Naive thymus-derived CD4-positive, alpha-beta T cell (primary cell): ENCODE results near the gene BNIP2. TPM values are rescaled to one million over a fixed set of nuclear protein-coding genes. Genes with fewer than 3 reads are reported as not detected.

Experiments used
- ATAC-seq: fragments of 150-1000 bp; cut with Tn5 transposase; 2 replicates; pipeline ENCODE4 v1.10.0; 2021; ENCODE audit warnings: mild to moderate bottlenecking, moderate library complexity
- CTCF ChIA-PET: fragments of 350-600 bp; sonication (Branson Sonifier 250); formaldehyde crosslinking; loops from one replicate; lab custom pipeline; 2021; ENCODE audit warnings: antibody characterized with exemption; lab: Charles Lee
- POLR2A ChIA-PET: fragments of 350-600 bp; sonication (Branson Sonifier 250); formaldehyde crosslinking; loops from one replicate; lab custom pipeline; 2021; ENCODE audit warnings: antibody characterized with exemption, inconsistent platforms; lab: Charles Lee
- DNase-seq, 9 donors: peaks; one replicate each; pipeline versions ENCODE4 v3.0.0 to v3.0.0-alpha.2; 2020 to 2022; ENCODE audit warnings: mixed read lengths in 1 of 9
- H3K27ac ChIP-seq: one replicate; pipeline ENCODE4 v1.7.0; 2013; ENCODE audit warnings: mild to moderate bottlenecking, low read depth, low read length, moderate library complexity
- H3K27me3 ChIP-seq, 2 donors: one replicate each; pipeline ENCODE4 v1.7.0; 2013; ENCODE audit warnings: low read length in 2 of 2, mild to moderate bottlenecking in 2 of 2, moderate library complexity in 2 of 2; ENCODE audit not compliant: control insufficient read depth in 2 of 2, insufficient read depth in 2 of 2
- H3K36me3 ChIP-seq, 3 experiments: 1 replicate in 2 of 3; 2 replicates in 1 of 3; pipeline ENCODE4 v1.7.0; 2013; ENCODE audit warnings: low read length in 3 of 3, mild to moderate bottlenecking in 3 of 3, moderate library complexity in 1 of 3; ENCODE audit not compliant: insufficient read depth in 3 of 3, control insufficient read depth in 2 of 3
- H3K4me1 ChIP-seq, 2 donors: one replicate each; pipeline ENCODE4 v1.7.0; 2013; ENCODE audit warnings: low read length in 2 of 2, mild to moderate bottlenecking in 2 of 2, moderate library complexity in 1 of 2; ENCODE audit not compliant: control insufficient read depth in 2 of 2, insufficient read depth in 2 of 2
- H3K4me3 ChIP-seq: 2 replicates; pipeline ENCODE4 v1.7.0; 2013; ENCODE audit warnings: mild to moderate bottlenecking, low read length
- H3K9me3 ChIP-seq, 3 experiments: 1 replicate in 2 of 3; 2 replicates in 1 of 3; pipeline ENCODE4 v1.7.0; 2013; ENCODE audit warnings: low read length in 3 of 3; ENCODE audit not compliant: control insufficient read depth in 2 of 3
- H3K27ac Mint-ChIP-seq, 9 donors: one replicate each; pipeline ENCODE4 v1.8.0; 2020 to 2022; ENCODE audit warnings: mixed read lengths in 9 of 9, mild to moderate bottlenecking in 8 of 9, moderate library complexity in 5 of 9, inconsistent platforms in 2 of 9
- H3K27me3 Mint-ChIP-seq, 5 donors: one replicate each; pipeline ENCODE4 v1.8.0; 2021 to 2022; ENCODE audit warnings: mixed read lengths in 5 of 5, mild to moderate bottlenecking in 1 of 5
- H3K36me3 Mint-ChIP-seq, 5 donors: one replicate each; pipeline ENCODE4 v1.8.0; 2020 to 2022; ENCODE audit warnings: mixed read lengths in 5 of 5, mild to moderate bottlenecking in 3 of 5, inconsistent platforms in 1 of 5
- H3K4me1 Mint-ChIP-seq, 7 donors: one replicate each; pipeline ENCODE4 v1.8.0; 2020 to 2022; ENCODE audit warnings: mixed read lengths in 7 of 7, mild to moderate bottlenecking in 3 of 7, inconsistent platforms in 1 of 7
- H3K4me3 Mint-ChIP-seq, 10 donors: one replicate each; pipeline ENCODE4 v1.8.0; 2020 to 2022; ENCODE audit warnings: mild to moderate bottlenecking in 10 of 10, mixed read lengths in 10 of 10, moderate library complexity in 6 of 10, inconsistent platforms in 2 of 10
- H3K9me3 Mint-ChIP-seq, 11 donors: one replicate each; pipeline ENCODE4 v1.8.0; 2020 to 2022; ENCODE audit warnings: mixed read lengths in 11 of 11, mild to moderate bottlenecking in 4 of 11, inconsistent platforms in 1 of 11, moderate library complexity in 1 of 11
- intact Hi-C, 2 donors: fragments of 100-400 bp; cut with micrococcal nuclease; formaldehyde crosslinking; loops; one replicate each; pipeline ENCODE4 v1.15.1; 2023
- polyA plus RNA-seq, 2 donors: library from polyadenylated mRNA; unstranded; fragments of 300-500 nt; fragmentation: Illumina TruSeq; gene quantifications; one replicate each; pipeline ENCODE4 v1.2.3, GENCODE V29; 2021
- total RNA-seq, 6 experiments: library from RNA in 5 of 6; stranded (reverse) in 5 of 6; gene quantifications; 1 replicate in 5 of 6; 2 replicates in 1 of 6; pipeline ENCODE4 v1.2.3 and lab custom pipeline; 2021 to 2026

The BNIP2 gene
- total and polyA plus RNA-seq, 7 experiments from 2014 or later, result 76.1 to 116 (median 91.4) TPM

DNA sequence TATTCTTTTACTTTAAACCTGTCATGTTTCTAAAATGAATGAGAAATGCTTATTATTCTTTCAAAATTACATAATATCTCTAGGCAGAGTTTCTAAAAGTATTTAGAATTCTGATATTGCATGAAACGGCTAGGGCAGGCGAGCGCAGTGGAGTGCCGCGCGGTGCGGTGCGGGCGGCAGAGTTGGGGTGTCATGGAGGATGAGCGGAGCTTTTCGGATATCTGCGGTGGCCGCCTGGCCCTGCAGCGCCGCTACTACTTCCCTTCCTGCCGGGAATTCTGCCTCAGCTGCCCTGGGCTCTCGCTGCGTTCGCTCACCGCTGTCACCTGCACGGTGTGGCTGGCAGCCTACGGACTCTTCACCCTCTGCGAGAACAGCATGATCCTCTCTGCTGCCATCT lies 12.6 kb downstream of the BNIP2 start:
- ATAC-seq (peak; percentile 20), DNase-seq (no peak)
- Histone ChIP-seq H3K36me3 (peaks cover 14 to 91% (median 47%) of the 10 kb centered on the region in 3 experiments), H3K4me1 (no peaks in the 10 kb centered on the region), H3K27ac (no peak overlapping the region), H3K9me3 (no peaks in the 10 kb centered on the region), H3K4me3 (no peak overlapping the region), H3K27me3 (no peaks in the 10 kb centered on the region)
- intact Hi-C loops, result no loop called here
- CTCF ChIA-PET, result no interaction called here
- H3K4me1 Mint-ChIP-seq, result peaks cover 0 to 18% (median 10%) of the 10 kb centered on the region in 7 donors
- POLR2A ChIA-PET, result no interaction called here
- H3K9me3 Mint-ChIP-seq, result no peaks in the 10 kb centered on the region
- H3K36me3 Mint-ChIP-seq, result peaks cover 4 to 47% (median 27%) of the 10 kb centered on the region in 5 donors
- H3K27ac Mint-ChIP-seq, result no peak overlapping the region
- no peaks in the 10 kb centered on the region for H3K27me3 Mint-ChIP-seq
- H3K4me3 Mint-ChIP-seq, result no peak overlapping the region

DNA sequence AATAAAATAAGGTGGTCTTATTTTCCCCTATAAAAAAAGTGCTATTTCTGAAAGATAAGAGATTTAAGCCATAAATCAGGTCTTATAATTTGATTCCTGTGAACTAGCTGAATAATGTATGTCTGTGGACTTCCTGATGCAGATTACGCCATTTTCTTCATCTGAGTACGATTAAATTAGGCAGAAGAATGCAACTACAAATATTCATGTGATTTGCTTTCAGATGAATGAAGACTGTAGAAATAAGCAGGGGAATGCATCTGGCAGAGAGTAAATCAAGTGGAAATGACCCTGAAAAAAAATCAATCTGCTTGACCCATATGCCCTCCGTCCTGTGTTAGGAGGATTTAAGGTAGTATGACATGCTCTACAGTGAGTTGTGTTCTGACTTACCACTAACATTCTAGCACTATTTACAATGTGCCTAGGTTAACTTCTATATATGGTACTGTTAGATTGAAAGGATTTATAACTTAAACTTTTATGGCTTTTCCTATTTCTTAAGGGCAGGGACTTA lies 14.7 kb downstream of the BNIP2 start:
- Histone ChIP-seq H3K27me3 (no peaks in the 10 kb centered on the region), H3K4me3 (no peak overlapping the region), H3K4me1 (no peaks in the 10 kb centered on the region), H3K9me3 (no peaks in the 10 kb centered on the region), H3K36me3 (peaks cover 13 to 83% (median 44%) of the 10 kb centered on the region in 3 experiments), H3K27ac (no peak overlapping the region)
- DNase-seq (no peak), ATAC-seq (no peak)
- H3K36me3 Mint-ChIP-seq, result peaks cover 4 to 52% (median 33%) of the 10 kb centered on the region in 5 donors
- H3K4me1 Mint-ChIP-seq, result peaks cover 0 to 14% (median 8%) of the 10 kb centered on the region in 7 donors
- ChIA-PET CTCF (no interaction called here), POLR2A (no interaction called here)
- intact Hi-C loops, result no loop called here
- H3K27me3 Mint-ChIP-seq, result no peaks in the 10 kb centered on the region
- H3K4me3 Mint-ChIP-seq, result no peak overlapping the region
- no peak overlapping the region for H3K27ac Mint-ChIP-seq
- H3K9me3 Mint-ChIP-seq, result no peaks in the 10 kb centered on the region

DNA sequence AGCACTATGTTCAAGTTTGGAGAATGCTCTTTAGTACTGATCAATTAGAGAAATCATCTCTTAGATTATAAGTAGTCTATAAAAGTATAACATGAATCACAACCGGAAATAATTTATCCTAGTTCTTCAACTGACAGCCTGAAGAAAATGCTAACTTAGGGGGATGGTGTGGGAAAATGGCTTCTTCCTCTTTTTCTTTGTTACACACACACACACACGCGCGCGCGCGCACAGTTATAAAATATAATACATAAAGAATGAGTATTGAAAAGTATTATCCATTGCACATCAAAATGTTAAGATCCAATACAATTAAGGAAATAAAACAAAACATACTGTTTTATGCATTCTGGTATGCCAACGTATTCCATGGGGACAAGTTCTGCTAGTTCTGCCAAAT lies 20.6 kb downstream of the BNIP2 start:
- ATAC-seq (no peak), DNase-seq (no peak)
- Histone ChIP-seq H3K36me3 (peaks cover 8 to 65% (median 46%) of the 10 kb centered on the region in 3 experiments), H3K4me3 (no peak overlapping the region), H3K4me1 (no peaks in the 10 kb centered on the region), H3K9me3 (no peaks in the 10 kb centered on the region), H3K27me3 (no peaks in the 10 kb centered on the region), H3K27ac (no peak overlapping the region)
- ChIA-PET POLR2A (no interaction called here), CTCF (no interaction called here)
- no peak overlapping the region for H3K4me3 Mint-ChIP-seq
- no peaks in the 10 kb centered on the region for H3K27me3 Mint-ChIP-seq
- intact Hi-C loops, result no loop called here
- H3K27ac Mint-ChIP-seq, result peak overlapping the region in 1 of 9 donors; percentile 50
- H3K4me1 Mint-ChIP-seq, result peaks cover 0 to 7% (median 0%) of the 10 kb centered on the region in 7 donors
- peaks cover 3 to 28% (median 18%) of the 10 kb centered on the region in 5 donors for H3K36me3 Mint-ChIP-seq
- no peaks in the 10 kb centered on the region for H3K9me3 Mint-ChIP-seq

DNA sequence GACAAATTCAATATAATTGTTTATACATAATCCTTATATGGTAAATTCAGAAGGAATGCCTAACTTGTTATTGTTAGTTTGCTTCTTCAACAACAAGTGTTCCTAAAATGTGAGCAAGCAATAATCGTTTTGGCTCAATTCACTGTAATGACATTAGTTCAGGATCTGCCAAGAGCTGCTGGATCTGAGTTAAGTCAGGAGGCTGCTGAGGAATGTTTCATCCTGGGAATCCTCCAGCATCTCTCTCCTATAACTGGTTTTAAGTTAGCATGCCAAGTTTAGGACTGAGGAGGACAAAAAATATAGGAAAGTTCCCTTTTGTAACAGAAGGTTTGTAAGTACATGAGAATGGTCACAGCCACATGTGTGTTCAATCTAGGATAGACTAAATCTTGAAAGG lies 26.9 kb downstream of the BNIP2 start:
- H3K27me3 ChIP-seq, result no peaks in the 10 kb centered on the region

DNA sequence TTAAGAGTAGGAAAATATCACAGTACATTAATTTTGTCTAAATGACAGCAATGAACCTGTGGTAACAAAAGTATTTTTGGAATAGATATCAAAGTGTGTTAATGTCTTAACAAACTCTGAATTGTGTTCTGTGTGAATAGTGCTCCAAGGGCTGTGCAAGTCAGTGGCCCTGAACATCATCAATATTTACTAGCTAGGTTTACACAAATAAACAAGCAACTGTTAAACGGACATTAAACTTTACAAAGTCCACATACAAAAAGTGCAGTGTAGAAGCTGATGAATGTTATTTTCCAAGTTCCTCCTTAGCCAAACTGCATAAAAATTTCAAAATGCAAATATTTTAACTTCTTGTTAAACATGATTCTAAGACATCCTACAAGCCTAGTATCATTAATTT lies 29.8 kb downstream of the BNIP2 start:
- Mint-ChIP-seq H3K4me1 (peaks cover 0 to 13% (median 5%) of the 10 kb centered on the region in 7 donors), H3K27ac (peak overlapping the region in 6 of 9 donors; percentile 14 to 75 (median 60)), H3K36me3 (peaks cover 4 to 23% (median 8%) of the 10 kb centered on the region in 5 donors), H3K9me3 (no peaks in the 10 kb centered on the region), H3K27me3 (no peaks in the 10 kb centered on the region), H3K4me3 (peak overlapping the region in 5 of 10 donors; percentile 14 to 58 (median 48))
- CTCF ChIA-PET, result no interaction called here
- intact Hi-C loops, result loop anchor here (5.0 to 10.0 kb wide), 2 partner anchors 672 to 675 kb away; partner anchors contain the start of gene RNF111 (in 2 of the 2)
- H3K9me3 ChIP-seq, result no peaks in the 10 kb centered on the region
- no peak overlapping the region for H3K4me3 ChIP-seq
- no peak overlapping the region for H3K27ac ChIP-seq
- ATAC-seq, result no peak
- H3K4me1 ChIP-seq, result peaks cover 12 to 18% of the 10 kb centered on the region in 2 donors
- peaks cover 0 to 23% (median 9%) of the 10 kb centered on the region in 3 experiments for H3K36me3 ChIP-seq
- POLR2A ChIA-PET, result interaction anchor here (0.6 kb wide), 1 partner anchor 29 kb away, joined by 3 read pairs; no protein-coding TSS in a partner anchor
- H3K27me3 ChIP-seq, result no peaks in the 10 kb centered on the region
- no peak for DNase-seq

More for the DNA sequence above, 26.9 kb downstream of the BNIP2 start:
- intact Hi-C loops, result no loop called here
- peaks cover 0 to 13% (median 5%) of the 10 kb centered on the region in 7 donors for H3K4me1 Mint-ChIP-seq
- H3K27me3 Mint-ChIP-seq, result no peaks in the 10 kb centered on the region
- no peak overlapping the region for H3K4me3 ChIP-seq
- DNase-seq (no peak), ATAC-seq (no peak)
- POLR2A ChIA-PET, result interaction anchor here (0.6 to 1.0 kb wide), 2 partner anchors 26 to 738 kb away, joined by 3 read pairs; no protein-coding TSS in a partner anchor
- no peaks in the 10 kb centered on the region for H3K9me3 Mint-ChIP-seq
- no peaks in the 10 kb centered on the region for H3K9me3 ChIP-seq
- no peak overlapping the region for H3K27ac ChIP-seq
- peaks cover 6 to 27% (median 8%) of the 10 kb centered on the region in 5 donors for H3K36me3 Mint-ChIP-seq
- no peak overlapping the region for H3K4me3 Mint-ChIP-seq
- no peak overlapping the region for H3K27ac Mint-ChIP-seq
- peaks cover 0 to 28% (median 9%) of the 10 kb centered on the region in 3 experiments for H3K36me3 ChIP-seq
- CTCF ChIA-PET, result no interaction called here
- peaks cover 0 to 5% of the 10 kb centered on the region in 2 donors for H3K4me1 ChIP-seq

DNA sequence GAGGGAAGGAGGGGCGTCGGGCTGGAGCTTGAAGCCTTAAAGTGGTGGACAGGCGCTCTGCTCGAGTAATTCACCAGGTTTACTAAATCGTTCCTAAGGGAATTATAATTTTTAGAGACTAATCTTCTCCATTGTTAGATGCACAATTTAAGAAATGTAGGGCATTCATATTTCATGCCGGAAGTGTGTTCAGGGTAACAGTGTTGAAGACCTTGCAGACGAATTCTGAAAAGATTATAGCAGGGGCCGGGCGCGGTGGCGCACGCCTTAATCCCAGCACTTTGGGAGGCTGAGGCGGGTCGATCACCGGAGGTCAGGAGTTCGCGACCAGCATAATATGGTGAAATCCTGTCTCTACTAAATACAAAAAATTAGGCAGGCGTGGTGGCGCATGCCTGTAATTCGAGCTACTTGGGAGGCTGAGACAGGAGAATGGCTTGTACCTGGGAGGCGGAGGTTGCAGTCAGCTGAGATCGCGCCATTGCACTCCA lies 31.4 kb downstream of the BNIP2 start:
- H3K27ac ChIP-seq, result peak overlapping the region; percentile 89
- POLR2A ChIA-PET, result interaction anchor here (0.6 to 2.6 kb wide), 3 partner anchors 23 to 32 kb away, joined by 4 to 35 read pairs (median 5); partner anchors contain the start of gene BNIP2
- H3K4me3 Mint-ChIP-seq, result no peak overlapping the region
- peak overlapping the region; percentile 77 for H3K4me3 ChIP-seq
- intact Hi-C loops, result loop anchor here (1.0 to 10.0 kb wide), 9 partner anchors 32 to 886 kb away; partner anchors contain the start of genes BNIP2 (in 2 of the 2), RNF111 (in 2 of the 2), SLTM (in 2 of the 2) and ICE2 (in 1 of the 2)
- no peaks in the 10 kb centered on the region for H3K9me3 Mint-ChIP-seq
- peaks cover 4 to 19% (median 8%) of the 10 kb centered on the region in 5 donors for H3K36me3 Mint-ChIP-seq
- H3K27me3 ChIP-seq, result no peaks in the 10 kb centered on the region
- ATAC-seq, result peak; percentile 27
- H3K4me1 Mint-ChIP-seq, result peaks cover 3 to 14% (median 9%) of the 10 kb centered on the region in 7 donors
- CTCF ChIA-PET, result interaction anchor here (0.6 to 1.1 kb wide), 2 partner anchors 30 to 668 kb away, joined by 3 read pairs; no protein-coding TSS in a partner anchor
- H3K36me3 ChIP-seq, result peaks cover 0 to 23% (median 0%) of the 10 kb centered on the region in 3 experiments
- no peaks in the 10 kb centered on the region for H3K27me3 Mint-ChIP-seq
- peaks cover 18% of the 10 kb centered on the region in 2 donors for H3K4me1 ChIP-seq
- H3K27ac Mint-ChIP-seq, result peak overlapping the region in 2 of 9 donors; percentile 76 to 88
- DNase-seq, result no peak
- H3K9me3 ChIP-seq, result no peaks in the 10 kb centered on the region
